ENCODE results near the gene TTC33.

Gene TTC33

GRCh38 chr5:40483316-40483715, 272.4 kb downstream of the TTC33 start:
- no peak for DNase-seq
- in situ Hi-C loops (cut with MboI; ENCODE audit: low pct_unique_long_range_greater_than_20kb, low sequenced_read_pairs): no loop called here

GRCh38 chr5:40481241-40481640, 274.5 kb downstream of the TTC33 start:
- in situ Hi-C loops (cut with MboI; ENCODE audit: low pct_unique_long_range_greater_than_20kb, low sequenced_read_pairs): no loop called here
- DNase-seq: no peak

GRCh38 chr5:40480392-40480791, 275.4 kb downstream of the TTC33 start:
- in situ Hi-C loops (cut with MboI; ENCODE audit: low pct_unique_long_range_greater_than_20kb, low sequenced_read_pairs): no loop called here

GRCh38 chr5:40479939-40480338, 275.8 kb downstream of the TTC33 start:
- no peak for DNase-seq
- in situ Hi-C loops (cut with MboI; ENCODE audit: low pct_unique_long_range_greater_than_20kb, low sequenced_read_pairs): no loop called here

More at GRCh38 chr5:40480392-40480791, 275.4 kb downstream of the TTC33 start:
- no peak for DNase-seq

GRCh38 chr5:40478766-40479165, 277.0 kb downstream of the TTC33 start:
- in situ Hi-C loops (cut with MboI; ENCODE audit: low pct_unique_long_range_greater_than_20kb, low sequenced_read_pairs): no loop called here

GRCh38 chr5:40477856-40478546, 277.8 kb downstream of the TTC33 start:
- in situ Hi-C loops (cut with MboI; ENCODE audit: low pct_unique_long_range_greater_than_20kb, low sequenced_read_pairs): no loop called here
- no peak for DNase-seq

More at GRCh38 chr5:40478766-40479165, 277.0 kb downstream of the TTC33 start:
- DNase-seq: no peak

GRCh38 chr5:40475561-40475960, 280.2 kb downstream of the TTC33 start:
- DNase-seq: no peak
- in situ Hi-C loops (cut with MboI; ENCODE audit: low pct_unique_long_range_greater_than_20kb, low sequenced_read_pairs): no loop called here

- in situ Hi-C loops (cut with MboI; ENCODE audit: low pct_unique_long_range_greater_than_20kb, low sequenced_read_pairs): no loop called here
- no peak for DNase-seq
These were observed 281.5 kb downstream of the TTC33 start for GRCh38 chr5:40474250-40474649.

- in situ Hi-C loops (cut with MboI; ENCODE audit: low pct_unique_long_range_greater_than_20kb, low sequenced_read_pairs): no loop called here
- DNase-seq: no peak
These were observed 290.3 kb downstream of the TTC33 start for GRCh38 chr5:40465416-40465815.

GRCh38 chr5:40464511-40464910, 291.2 kb downstream of the TTC33 start:
- in situ Hi-C loops (cut with MboI; ENCODE audit: low pct_unique_long_range_greater_than_20kb, low sequenced_read_pairs): no loop called here
- DNase-seq: no peak
